ENCODE results near the gene P2RY4.

The P2RY4 gene

GRCh38 chrX:70257423-70258288 lies 2.3 kb downstream of the P2RY4 start:
- H3K4me3 ChIP-seq (replicated peaks; ENCODE audit: low read depth, low read length), result no peak overlapping the region
- DNase-seq (ENCODE audit: low read depth), result no peak
- no peak for TF ChIP-seq CTCF (IDR thresholded peaks at IDR 0.05; ENCODE audit: low read length, missing control alignments)

GRCh38 chrX:70255452-70255851 lies 4.6 kb downstream of the P2RY4 start:
- no peak for TF ChIP-seq CTCF (IDR thresholded peaks at IDR 0.05; ENCODE audit: low read length, missing control alignments)
- H3K4me3 ChIP-seq (replicated peaks; ENCODE audit: low read depth, low read length), result no peak overlapping the region
- no peak for DNase-seq (ENCODE audit: low read depth)

- no peak for TF ChIP-seq CTCF (IDR thresholded peaks at IDR 0.05; ENCODE audit: low read length, missing control alignments)
- no peak for DNase-seq (ENCODE audit: low read depth)
- H3K4me3 ChIP-seq (replicated peaks; ENCODE audit: low read depth, low read length), result no peak overlapping the region
Observed at GRCh38 chrX:70254909-70255308, 5.1 kb downstream of the P2RY4 start.

- H3K4me3 ChIP-seq (replicated peaks; ENCODE audit: low read depth, low read length), result no peak overlapping the region
- no peak for DNase-seq (ENCODE audit: low read depth)
- no peak for TF ChIP-seq CTCF (IDR thresholded peaks at IDR 0.05; ENCODE audit: low read length, missing control alignments)
Observed at GRCh38 chrX:70254063-70254400, 6.0 kb downstream of the P2RY4 start.

GRCh38 chrX:70253377-70254062 lies 6.5 kb downstream of the P2RY4 start:
- DNase-seq (ENCODE audit: low read depth), result no peak
- H3K4me3 ChIP-seq (replicated peaks; ENCODE audit: low read depth, low read length), result no peak overlapping the region
- no peak for TF ChIP-seq CTCF (IDR thresholded peaks at IDR 0.05; ENCODE audit: low read length, missing control alignments)

- TF ChIP-seq CTCF (IDR thresholded peaks at IDR 0.05; ENCODE audit: low read length, missing control alignments), result no peak
- DNase-seq (ENCODE audit: low read depth), result no peak
- no peak overlapping the region for H3K4me3 ChIP-seq (replicated peaks; ENCODE audit: low read depth, low read length)
Observed at GRCh38 chrX:70252491-70252890, 7.5 kb downstream of the P2RY4 start.

Measured in fibroblast of pulmonary artery (primary cell).